Left lung (tissue), 10 donors: Measurements from ENCODE around the gene MCTP2. TPM values are rescaled to one million over a fixed set of nuclear protein-coding genes. Genes with fewer than 3 reads are reported as not detected.

Source experiments
- ATAC-seq: fragments of 200-7000 bp; cut with Tn5 transposase; one replicate; pipeline ENCODE4 v1.9.1; 2020; ENCODE audit warnings: moderate library complexity
- DNase-seq, 4 donors: peaks; one replicate each; pipeline ENCODE4 v3.0.0-alpha.2; 2013 to 2020
- H3K27ac ChIP-seq, 2 donors: fragments of 200-600 bp; sonication (generic) in 1 of 2; one replicate each; pipeline versions ENCODE4 v1.5.0 to v1.8.0; 2020 to 2021
- H3K27me3 ChIP-seq, 2 donors: fragments of 200-600 bp; sonication (generic) in 1 of 2; one replicate each; pipeline versions ENCODE4 v1.5.0 to v1.8.0; 2020 to 2021
- H3K36me3 ChIP-seq, 2 donors: fragments of 200-600 bp; sonication (generic) in 1 of 2; one replicate each; pipeline versions ENCODE4 v1.5.0 to v1.8.0; 2020 to 2021
- H3K4me1 ChIP-seq, 2 donors: fragments of 200-600 bp; one replicate each; pipeline ENCODE4 v1.8.0; 2021
- H3K4me3 ChIP-seq, 2 donors: fragments of 200-600 bp; sonication (generic) in 1 of 2; one replicate each; pipeline versions ENCODE4 v1.5.0 to v1.8.0; 2020 to 2021; ENCODE audit warnings: mild to moderate bottlenecking in 1 of 2
- H3K9me3 ChIP-seq, 2 donors: fragments of 200-600 bp; sonication (generic) in 1 of 2; one replicate each; pipeline versions ENCODE4 v1.5.0 to v1.8.0; 2020 to 2021
- intact Hi-C, 2 donors: fragments of 100-400 bp; cut with DNase I; formaldehyde crosslinking; loops; one replicate each; pipeline versions ENCODE4 v1.11.2 to v1.14.2; 2022
- polyA plus RNA-seq, 6 donors: library from polyadenylated mRNA; unstranded; fragments of 120-200 nt; gene quantifications; one replicate each; pipeline ENCODE4 v1.2.1, GENCODE V29; 2013; ENCODE audit not compliant: insufficient read length in 6 of 6
- total RNA-seq, 2 donors: library from RNA; stranded (reverse); fragmentation: NEBNext Ultra II Directional; extraction: Animal tissue kit (Norgen Biotek cat#: 25700); gene quantifications; one replicate each; pipeline ENCODE4 v1.2.1, GENCODE V29; 2021
- TF ChIP-seq, protein P1 (sequence below), 2 donors: fragments of 200-600 bp; sonication (generic) in 1 of 2; IDR thresholded peaks; one replicate each; pipeline versions ENCODE4 v1.5.0 to v1.8.0; 2021; ENCODE audit warnings: antibody characterized with exemption in 2 of 2
- donor health status: DM: no; HTN: yes; CAD: no.
- donor health status: DM: no; HTN: no; CAD: no.

MCTP2 gene
- total and polyA plus RNA-seq, 8 donors: 25.9 to 38.8 (median 35.0) TPM

DNA sequence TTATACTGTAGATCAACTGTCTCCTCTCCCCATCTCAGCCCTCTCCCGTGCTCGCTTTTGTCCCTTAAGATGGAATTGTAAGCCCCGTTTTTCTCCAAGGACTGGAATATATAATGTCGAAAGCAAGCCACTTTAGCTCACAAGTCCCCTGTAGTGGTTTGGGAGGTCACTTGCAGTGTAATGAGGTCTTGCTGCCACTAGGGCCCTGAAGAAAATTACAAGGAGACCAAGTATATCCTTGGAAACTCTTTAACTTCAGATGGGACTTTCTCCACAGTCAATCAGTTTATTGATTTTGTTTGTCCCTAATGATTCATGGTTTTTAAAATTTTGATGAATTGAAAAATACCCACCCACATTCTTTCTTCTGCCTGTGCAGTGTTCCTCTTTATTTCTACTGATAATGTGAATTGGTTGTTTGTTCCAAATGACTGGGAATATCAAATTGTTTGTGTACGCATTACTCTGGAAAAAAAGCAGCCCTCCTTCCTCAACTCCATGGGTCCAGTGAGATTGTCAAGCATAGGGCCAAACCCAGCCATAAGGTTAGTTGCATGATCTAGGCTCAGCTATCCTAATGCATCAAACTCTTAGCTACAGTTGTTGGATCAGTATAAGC is 294.8 kb downstream of the MCTP2 start:
- DNase-seq (no peak), ATAC-seq (no peak)
- Histone ChIP-seq H3K36me3 (no peaks in the 10 kb centered on the region), H3K4me3 (no peak overlapping the region), H3K27ac (no peak overlapping the region), H3K27me3 (no peaks in the 10 kb centered on the region), H3K4me1 (no peaks in the 10 kb centered on the region), H3K9me3 (no peaks in the 10 kb centered on the region)
- intact Hi-C loops: no loop called here
- TF ChIP-seq, protein P1, sequence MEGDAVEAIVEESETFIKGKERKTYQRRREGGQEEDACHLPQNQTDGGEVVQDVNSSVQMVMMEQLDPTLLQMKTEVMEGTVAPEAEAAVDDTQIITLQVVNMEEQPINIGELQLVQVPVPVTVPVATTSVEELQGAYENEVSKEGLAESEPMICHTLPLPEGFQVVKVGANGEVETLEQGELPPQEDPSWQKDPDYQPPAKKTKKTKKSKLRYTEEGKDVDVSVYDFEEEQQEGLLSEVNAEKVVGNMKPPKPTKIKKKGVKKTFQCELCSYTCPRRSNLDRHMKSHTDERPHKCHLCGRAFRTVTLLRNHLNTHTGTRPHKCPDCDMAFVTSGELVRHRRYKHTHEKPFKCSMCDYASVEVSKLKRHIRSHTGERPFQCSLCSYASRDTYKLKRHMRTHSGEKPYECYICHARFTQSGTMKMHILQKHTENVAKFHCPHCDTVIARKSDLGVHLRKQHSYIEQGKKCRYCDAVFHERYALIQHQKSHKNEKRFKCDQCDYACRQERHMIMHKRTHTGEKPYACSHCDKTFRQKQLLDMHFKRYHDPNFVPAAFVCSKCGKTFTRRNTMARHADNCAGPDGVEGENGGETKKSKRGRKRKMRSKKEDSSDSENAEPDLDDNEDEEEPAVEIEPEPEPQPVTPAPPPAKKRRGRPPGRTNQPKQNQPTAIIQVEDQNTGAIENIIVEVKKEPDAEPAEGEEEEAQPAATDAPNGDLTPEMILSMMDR (IDR thresholded peaks at IDR 0.05): peak; percentile 15 to 19

DNA sequence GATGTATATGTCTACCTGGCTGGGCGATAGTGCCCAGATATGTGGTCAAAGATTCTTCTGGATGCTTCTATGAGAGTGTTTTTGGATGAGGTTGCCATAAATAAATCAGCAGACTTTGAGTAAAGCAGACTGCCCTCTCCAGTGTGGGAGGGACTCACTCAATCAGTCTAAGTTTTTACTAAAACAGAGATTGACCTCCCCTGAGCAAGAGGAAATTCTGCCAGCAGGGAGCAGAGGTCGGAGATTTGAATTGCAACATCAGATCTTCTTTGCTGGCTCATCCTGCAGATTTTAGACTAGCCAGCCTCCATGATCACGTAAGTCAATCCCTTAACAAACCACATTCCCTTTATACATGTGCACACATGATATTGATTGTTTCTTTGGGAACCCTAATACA is 300.9 kb downstream of the MCTP2 start:
- no peak overlapping the region for H3K4me3 ChIP-seq
- no peaks in the 10 kb centered on the region for H3K4me1 ChIP-seq
- no peak for ATAC-seq
- intact Hi-C loops: no loop called here
- TF ChIP-seq, protein P1 (IDR thresholded peaks at IDR 0.05): no peak
- no peaks in the 10 kb centered on the region for H3K27me3 ChIP-seq
- H3K27ac ChIP-seq: no peak overlapping the region
- DNase-seq: no peak
- H3K36me3 ChIP-seq: no peaks in the 10 kb centered on the region
- H3K9me3 ChIP-seq: no peaks in the 10 kb centered on the region
